ENCODE results near the gene CCDC157.

- TF ChIP-seq YY1 (IDR thresholded peaks at IDR 0.05; ENCODE audit: low read depth) (no peak), CTCF (IDR thresholded peaks at IDR 0.05) (no peak), EZH2phosphoT487 (IDR thresholded peaks at IDR 0.05; ENCODE audit: borderline replicate concordance, low read depth) (no peak), TEAD4 (IDR thresholded peaks at IDR 0.05; ENCODE audit: borderline replicate concordance, insufficient read depth) (no peak), EP300 (IDR thresholded peaks at IDR 0.05; ENCODE audit: borderline replicate concordance in 1 of 2, low read depth in 1 of 2, low read length in 1 of 2) (no peak), POLR2AphosphoS5 (IDR thresholded peaks at IDR 0.05; ENCODE audit: low read depth, low read length) (no peak), REST (IDR thresholded peaks at IDR 0.05; ENCODE audit: low read depth, low read length) (no peak), MXI1 (IDR thresholded peaks at IDR 0.05; ENCODE audit: low read depth, low read length) (no peak), MAX (IDR thresholded peaks at IDR 0.05; ENCODE audit: low read depth) (no peak), IRF3 (IDR thresholded peaks at IDR 0.05; ENCODE audit: low read depth, low read length) (no peak)
Observed at GRCh38 chr22:30393322-30393680, 36.5 kb downstream of the CCDC157 start.
